IMR-90 (cell line): Measurements from ENCODE around the gene RPL10. TPM values are rescaled to one million over a fixed set of nuclear protein-coding genes. Genes with fewer than 3 reads are reported as not detected.
A peak's percentile ranks its signal among the peaks of the same experiment; 100 is the strongest.

Source experiments
- ATAC-seq: fragments of 200-7000 bp; cut with Tn5 transposase; 2 replicates; pipeline ENCODE4 v1.9.1; 2020; ENCODE audit warnings: low read depth, mild to moderate bottlenecking, moderate library complexity
- BruUV-seq: library from RNA; stranded (reverse); fragments of 400-500 nt; replicated peaks from 2 replicates; lab custom pipeline; 2021; lab: Mats Ljungman, UMichigan
- CTCF ChIA-PET: fragments of 300-600 bp; formaldehyde crosslinking; extraction: SDS; loops from one replicate; lab custom pipeline; 2021; ENCODE audit warnings: antibody characterized with exemption; lab: Yijun Ruan, JAX
- POLR2A ChIA-PET: fragments of 300-600 bp; sonication (Branson Sonifier 250); formaldehyde crosslinking; loops from one replicate; lab custom pipeline; 2022; ENCODE audit warnings: antibody characterized with exemption; ENCODE audit not compliant: unreplicated experiment; lab: Charles Lee
- DNase-seq: peaks from one replicate; pipeline ENCODE4 v3.0.0; 2013
- H2AFZ ChIP-seq: replicated peaks from 2 replicates; pipeline ENCODE3; 2013; ENCODE audit warnings: low read length, mild to moderate bottlenecking; ENCODE audit not compliant: poor library complexity
- H2AK5ac ChIP-seq: 2 replicates; pipeline ENCODE4 v1.6.1; 2013; ENCODE audit warnings: low read depth, low read length, inconsistent platforms
- H2AK9ac ChIP-seq: replicated peaks from 2 replicates; pipeline ENCODE3; 2013; ENCODE audit warnings: mild to moderate bottlenecking, low read depth, low read length, moderate library complexity; ENCODE audit not compliant: poor library complexity
- H2BK120ac ChIP-seq: 2 replicates; pipeline ENCODE4 v1.6.1; 2013; ENCODE audit warnings: low read depth, low read length, inconsistent platforms
- H2BK15ac ChIP-seq: 3 replicates; pipeline ENCODE4 v1.6.1; 2013; ENCODE audit warnings: low read depth, low read length, inconsistent platforms
- H2BK20ac ChIP-seq: 2 replicates; pipeline ENCODE4 v1.6.1; 2013; ENCODE audit warnings: low read depth, mild to moderate bottlenecking, inconsistent platforms, low read length, moderate library complexity
- H2BK5ac ChIP-seq: 2 replicates; pipeline ENCODE4 v1.6.1; 2013; ENCODE audit warnings: mild to moderate bottlenecking, low read depth, low read length, inconsistent platforms; ENCODE audit not compliant: poor library complexity, severe bottlenecking
- H3K14ac ChIP-seq: replicated peaks from 2 replicates; pipeline ENCODE4 v1.6.1; 2013; ENCODE audit warnings: low read depth, low read length, inconsistent platforms
- H3K18ac ChIP-seq: 2 replicates; pipeline ENCODE4 v1.6.1; 2013; ENCODE audit warnings: low read depth, low read length, control low read depth
- H3K23ac ChIP-seq: 2 replicates; pipeline ENCODE4 v1.6.1; 2013; ENCODE audit warnings: low read depth, low read length, inconsistent platforms
- H3K27ac ChIP-seq: 2 replicates; pipeline ENCODE4 v1.5.1; 2013; ENCODE audit warnings: mild to moderate bottlenecking, control low read depth, low read length; ENCODE audit not compliant: insufficient read depth
- H3K27me3 ChIP-seq: 2 replicates; pipeline ENCODE4 v1.6.1; 2013; ENCODE audit warnings: low read length; ENCODE audit not compliant: control insufficient read depth, insufficient read depth
- H3K36me3 ChIP-seq: 2 replicates; pipeline ENCODE4 v1.6.1; 2013; ENCODE audit warnings: low read length, mixed read lengths; ENCODE audit not compliant: control insufficient read depth, insufficient read depth
- H3K4ac ChIP-seq: 2 replicates; pipeline ENCODE4 v1.6.1; 2013; ENCODE audit warnings: low read depth, low read length, inconsistent platforms
- H3K4me1 ChIP-seq: 2 replicates; pipeline ENCODE4 v1.6.1; 2013; ENCODE audit warnings: low read length, mixed read lengths; ENCODE audit not compliant: control insufficient read depth, insufficient read depth
- H3K4me2 ChIP-seq: 2 replicates; pipeline ENCODE4 v1.6.1; 2013; ENCODE audit warnings: low read depth, mild to moderate bottlenecking, control low read depth, low read length, moderate library complexity
- H3K4me3 ChIP-seq: 2 replicates; pipeline ENCODE4 v1.5.1; 2013; ENCODE audit warnings: low read depth, mild to moderate bottlenecking, control low read depth, low read length, moderate library complexity; ENCODE audit not compliant: insufficient read depth
- H3K56ac ChIP-seq: 2 replicates; pipeline ENCODE4 v1.6.1; 2013; ENCODE audit warnings: low read length, inconsistent platforms; ENCODE audit not compliant: insufficient read depth; ENCODE audit errors: extremely low read depth
- H3K79me1 ChIP-seq, 2 experiments: 2 replicates each; pipeline ENCODE4 v1.6.1; 2013; ENCODE audit warnings: low read length in 2 of 2, inconsistent platforms in 1 of 2, low read depth in 1 of 2
- H3K9ac ChIP-seq: 2 replicates; pipeline ENCODE4 v1.6.1; 2013; ENCODE audit warnings: low read depth, low read length, control low read depth
- H3K9me1 ChIP-seq: 2 replicates; pipeline ENCODE4 v1.6.1; 2013; ENCODE audit warnings: low read length, inconsistent platforms; ENCODE audit not compliant: insufficient read depth
- H3K9me3 ChIP-seq: 2 replicates; pipeline ENCODE4 v1.6.1; 2013; ENCODE audit warnings: low read length; ENCODE audit not compliant: control insufficient read depth, insufficient read depth
- H4K20me1 ChIP-seq: 2 replicates; pipeline ENCODE4 v1.6.1; 2013; ENCODE audit warnings: low read length, inconsistent platforms; ENCODE audit not compliant: insufficient read depth
- H4K5ac ChIP-seq: 2 replicates; pipeline ENCODE4 v1.6.1; 2013; ENCODE audit warnings: mild to moderate bottlenecking, low read depth, low read length, control low read depth
- H4K8ac ChIP-seq, 2 experiments: 2 replicates each; pipeline ENCODE4 v1.6.1; 2013; ENCODE audit warnings: low read depth in 2 of 2, low read length in 2 of 2, control low read depth in 1 of 2, inconsistent platforms in 1 of 2
- H4K91ac ChIP-seq: 2 replicates; pipeline ENCODE4 v1.6.1; 2013; ENCODE audit warnings: low read depth, low read length, inconsistent platforms; ENCODE audit not compliant: insufficient read depth
- CEBPB ChIP-seq: IDR thresholded peaks from 2 replicates; pipeline ENCODE4 v1.6.1; 2012; ENCODE audit warnings: low read depth, low read length, improper control_type of control experiment
- CHD1 ChIP-seq: IDR thresholded peaks from 2 replicates; pipeline ENCODE4 v1.6.1; 2012; ENCODE audit warnings: low read depth, low read length, improper control_type of control experiment
- MXI1 ChIP-seq: IDR thresholded peaks from 2 replicates; pipeline ENCODE4 v1.6.1; 2012; ENCODE audit warnings: low read depth, mild to moderate bottlenecking, low read length, moderate library complexity, borderline replicate concordance
- POLR2A ChIP-seq: IDR thresholded peaks from 2 replicates; pipeline ENCODE4 v1.6.1; 2012; ENCODE audit warnings: mild to moderate bottlenecking, low read depth, low read length
- RCOR1 ChIP-seq: IDR thresholded peaks from 2 replicates; pipeline ENCODE4 v1.6.1; 2012; ENCODE audit warnings: mild to moderate bottlenecking, low read length, improper control_type of control experiment; ENCODE audit not compliant: insufficient replicate concordance
- WGBS, 2 experiments: methylation state at CpG; one replicate each; pipeline versions ENCODE4 v1.1.5 to v1.1.7; 2013; ENCODE audit warnings: missing lambda C conversion rate in 2 of 2; ENCODE audit not compliant: insufficient read length in 1 of 2; ENCODE audit errors: extremely low coverage in 2 of 2; 5-methylcytosine and 5-hydroxymethylcytosine counted together
- dilution Hi-C: fragments of 300-500 bp; cut with HindIII; formaldehyde crosslinking; loops from one replicate; pipeline ENCODE4 v1.14.3; 2018; ENCODE audit warnings: low sequenced_read_pairs; ENCODE audit not compliant: unreplicated experiment
- in situ Hi-C: fragments of 300-500 bp; cut with MboI; formaldehyde crosslinking; loops from 3 replicates; pipeline ENCODE4 v1.14.3; 2019; ENCODE audit warnings: low sequenced_read_pairs, inconsistent platforms, mixed read lengths
- intact Hi-C: fragments of 100-400 bp; cut with micrococcal nuclease; formaldehyde crosslinking; loops from 2 replicates; pipeline ENCODE4 v1.10.0; 2022
- polyA plus RNA-seq, 3 experiments: library from polyadenylated mRNA; depleted of rRNA; stranded (reverse); fragments of >200 nt; gene quantifications; 2 replicates each; pipeline ENCODE4 v1.2.3, GENCODE V29; 2012; ENCODE audit warnings: low replicate concordance in 1 of 3
- total RNA-seq: library from RNA; depleted of rRNA; stranded (reverse); fragments of >200 nt; gene quantifications from 2 replicates; pipeline ENCODE4 v1.2.3, GENCODE V29; 2012

The RPL10 gene
- total and polyA plus RNA-seq, 2 of the 4 experiments (the other 2 are of a cell fraction), result 1,582 to 7,467 TPM

DNA sequence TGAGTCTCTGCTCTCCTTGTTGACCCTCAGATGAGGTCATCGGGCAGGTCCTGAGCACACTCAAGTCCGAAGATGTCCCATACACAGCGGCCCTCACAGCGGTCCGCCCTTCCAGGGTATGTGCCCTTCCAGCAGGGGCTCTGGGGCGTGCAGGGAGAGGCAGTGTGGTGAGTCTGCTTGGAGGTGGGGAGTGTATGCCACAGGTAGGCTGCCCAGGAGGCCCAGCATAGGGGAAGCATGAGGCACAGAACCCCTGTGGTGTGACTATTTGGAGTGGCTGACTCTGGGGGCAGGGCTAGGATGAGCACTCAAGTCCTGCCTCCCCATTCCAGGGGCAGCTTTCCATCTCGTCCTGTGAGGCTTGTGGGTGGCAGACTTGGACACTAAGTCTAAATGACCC is 35.4 kb downstream of the RPL10 start:
- no peak overlapping the region for H3K23ac ChIP-seq
- peaks cover 5% of the 10 kb centered on the region for H3K4me1 ChIP-seq
- H3K79me1 ChIP-seq, result peaks cover 4 to 26% of the 10 kb centered on the region in 2 experiments; a peak in 3 of 4 replicates
- in situ Hi-C loops (no loop called here), dilution Hi-C loops (no loop called here), intact Hi-C loops (no loop called here)
- no peak overlapping the region for H3K14ac ChIP-seq
- H3K9ac ChIP-seq, result no peak overlapping the region
- no peaks in the 10 kb centered on the region for H3K9me3 ChIP-seq
- no peak overlapping the region for H2BK120ac ChIP-seq
- CTCF ChIA-PET, result no interaction called here
- no peak overlapping the region for H2BK15ac ChIP-seq
- TF ChIP-seq CHD1 (no peak), POLR2A (no peak), MXI1 (no peak), CEBPB (no peak), RCOR1 (no peak)
- 0 out of 2 replicates have a peak, but pooled peaks cover 3% of the 10 kb centered on the region for H3K9me1 ChIP-seq
- WGBS, 2 experiments, result 50% methylated on average over 2 of the region's 7 CpGs; no CpG with 5 or more reads in 1 of the 2 experiments
- no peak overlapping the region for H3K56ac ChIP-seq
- H3K4ac ChIP-seq, result no peak overlapping the region
- no peak overlapping the region for H3K18ac ChIP-seq
- no peak overlapping the region for H2AK5ac ChIP-seq
- peaks cover 32% of the 10 kb centered on the region for H3K36me3 ChIP-seq
- no peak overlapping the region for H2BK5ac ChIP-seq
- no peak for DNase-seq
- POLR2A ChIA-PET, result no interaction called here
- no peak overlapping the region for H4K5ac ChIP-seq
- H2BK20ac ChIP-seq, result no peak overlapping the region
- H2AFZ ChIP-seq, result no peak overlapping the region
- no peak overlapping the region for H3K4me3 ChIP-seq
- no peak overlapping the region for H3K4me2 ChIP-seq
- H3K27me3 ChIP-seq, result no peaks in the 10 kb centered on the region
- H4K20me1 ChIP-seq, result peaks cover 15% of the 10 kb centered on the region
- H3K27ac ChIP-seq, result no peak overlapping the region
- H2AK9ac ChIP-seq, result peak overlapping the region; percentile 63
- no peak overlapping the region for H4K91ac ChIP-seq
- H4K8ac ChIP-seq, result no peak overlapping the region
- no peak for ATAC-seq
- no TSS peak for BruUV-seq
